K562 (cell line): ENCODE measurements around the gene PCDH19. TPM values are rescaled to one million over a fixed set of nuclear protein-coding genes. Genes with fewer than 3 reads are reported as not detected.

ENCODE experiments used
- ATAC-seq: fragments of 200-7000 bp; cut with Tn5 transposase; 3 replicates; pipeline ENCODE4 v1.9.1; 2020; ENCODE audit warnings: moderate library complexity
- BruUV-seq: library from RNA; stranded (reverse); fragments of 400-500 nt; replicated peaks from 2 replicates; lab custom pipeline; 2021; lab: Mats Ljungman, UMichigan
- CTCF ChIA-PET: fragments of 300-600 bp; formaldehyde crosslinking; extraction: SDS; loops from one replicate; lab custom pipeline; 2021; ENCODE audit warnings: low intra/inter-chr PET ratio; lab: Yijun Ruan, JAX
- POLR2A ChIA-PET: fragments of 300-600, 350-650 bp; sonication (Branson Sonifier 250); formaldehyde crosslinking; extraction: SDS; loops from one replicate; lab custom pipeline; 2021; ENCODE audit warnings: antibody characterized with exemption, inconsistent platforms; lab: Yijun Ruan, JAX
- DNase-seq, 4 experiments: peaks; one replicate each; pipeline versions ENCODE4 v3.0.0 to v3.0.0-alpha.2; 2011 to 2018; ENCODE audit warnings: low spot score in 3 of 4, mixed read lengths in 3 of 4; ENCODE audit errors: extremely low read depth in 1 of 4
- FAIRE-seq: peaks from 2 replicates; lab custom pipeline; 2011; peaks lifted over from hg19 to GRCh38; lab: Jason Lieb, UNC
- H2AFZ ChIP-seq: 2 replicates; pipeline ENCODE4 v1.6.0; 2011; ENCODE audit warnings: low read depth, low read length, control low read depth, inconsistent platforms
- H3K27ac ChIP-seq: fragments of 200-600 bp; 3 replicates; pipeline ENCODE4 v1.8.0; 2011; ENCODE audit warnings: low read depth, mild to moderate bottlenecking, control low read depth, inconsistent platforms, low read length, moderate library complexity, mixed read lengths; ENCODE audit errors: extremely low read depth
- H3K27me3 ChIP-seq, 2 experiments: fragments of 300-600 bp in 1 of 2; 2 replicates in 1 of 2; 3 replicates in 1 of 2; pipeline versions ENCODE4 v1.6.0 to v1.8.0; 2011; ENCODE audit warnings: inconsistent platforms in 2 of 2, low read length in 2 of 2, mild to moderate bottlenecking in 1 of 2, mixed read lengths in 1 of 2, moderate library complexity in 1 of 2; ENCODE audit not compliant: control insufficient read depth in 2 of 2, insufficient read depth in 2 of 2
- H3K36me3 ChIP-seq: fragments of 300-600 bp; 3 replicates; pipeline ENCODE4 v1.8.0; 2011; ENCODE audit warnings: mild to moderate bottlenecking, low read length, inconsistent platforms; ENCODE audit not compliant: control insufficient read depth, insufficient read depth
- H3K4me1 ChIP-seq, 2 experiments: fragments of 200-600 bp in 1 of 2; replicated peaks in 1 of 2; 2 replicates in 1 of 2; 3 replicates in 1 of 2; pipeline versions ENCODE4 v1.5.1 to v1.8.0; 2011; ENCODE audit warnings: inconsistent platforms in 2 of 2, low read length in 2 of 2, mild to moderate bottlenecking in 1 of 2, mixed read lengths in 1 of 2, moderate library complexity in 1 of 2; ENCODE audit not compliant: control insufficient read depth in 2 of 2, insufficient read depth in 2 of 2
- H3K4me2 ChIP-seq: 2 replicates; pipeline ENCODE4 v1.6.1; 2011; ENCODE audit warnings: low read length, control low read depth, inconsistent platforms, mixed read lengths; ENCODE audit not compliant: insufficient read depth
- H3K4me3 ChIP-seq: fragments of 200-600 bp; sonication (generic), shearing (Covaris generic); 2 replicates; pipeline ENCODE4 v1.5.1; 2016; ENCODE audit warnings: control low read depth, inconsistent platforms
- H3K79me2 ChIP-seq: fragments of 200-600 bp; 3 replicates; pipeline ENCODE4 v1.8.0; 2011; ENCODE audit warnings: low read length, inconsistent platforms; ENCODE audit not compliant: control insufficient read depth, insufficient read depth
- H3K9ac ChIP-seq, 2 experiments: 2 replicates each; pipeline versions ENCODE4 v1.6.0 to v1.6.1; 2011; ENCODE audit warnings: low read depth in 2 of 2, low read length in 2 of 2, control low read depth in 1 of 2, inconsistent platforms in 1 of 2, mild to moderate bottlenecking in 1 of 2, mixed read lengths in 1 of 2; ENCODE audit not compliant: insufficient read depth in 1 of 2
- H3K9me1 ChIP-seq: one replicate; pipeline ENCODE4 v1.6.0; 2011; ENCODE audit warnings: inconsistent platforms, mild to moderate bottlenecking, low read length, moderate library complexity; ENCODE audit not compliant: control insufficient read depth, insufficient read depth
- H3K9me3 ChIP-seq: replicated peaks from 2 replicates; pipeline ENCODE4 v1.5.1; 2011; ENCODE audit warnings: low read depth, low read length, inconsistent platforms; ENCODE audit not compliant: control insufficient read depth, insufficient read depth
- H4K20me1 ChIP-seq: replicated peaks from 2 replicates; pipeline ENCODE4 v1.6.1; 2011; ENCODE audit warnings: low read length, inconsistent platforms, mixed read lengths; ENCODE audit not compliant: control insufficient read depth, insufficient read depth
- ARID1B ChIP-seq: fragments of 450-650 bp; IDR thresholded peaks from 2 replicates; pipeline ENCODE4 v1.6.1; 2016; ENCODE audit warnings: antibody characterized with exemption, mild to moderate bottlenecking, inconsistent platforms
- ARID2 ChIP-seq: fragments of 450-650 bp; IDR thresholded peaks from 2 replicates; pipeline ENCODE4 v1.6.1; 2017; ENCODE audit warnings: antibody characterized with exemption, mild to moderate bottlenecking
- BCOR ChIP-seq: fragments of 450-650 bp; IDR thresholded peaks from 2 replicates; pipeline ENCODE4 v1.6.1; 2016
- CBX8 ChIP-seq: fragments of 200-600 bp; sonication (generic); IDR thresholded peaks from 2 replicates; pipeline ENCODE4 v1.6.1; 2012; ENCODE audit warnings: borderline replicate concordance, mixed run types, low read depth, mild to moderate bottlenecking, moderate library complexity, mixed read lengths, low read length, control low read depth, inconsistent platforms; ENCODE audit not compliant: poor library complexity, severe bottlenecking; ENCODE audit errors: extremely low read depth
- CEBPG ChIP-seq, 3 experiments: fragments of 200-800 bp in 1 of 3; sonication (Bioruptor generic) in 1 of 3; sonication (generic) in 1 of 3; formaldehyde crosslinking in 1 of 3; IDR thresholded peaks in 2 of 3; conservative IDR thresholded peaks in 1 of 3; 2 replicates each; pipeline versions ENCODE4 v1.6.1 to v1.8.0; 2016 to 2022; ENCODE audit warnings: missing compliant biosample characterization in 2 of 3, missing genetic modification characterization in 2 of 3, mild to moderate bottlenecking in 1 of 3, missing genetic modification reagents in 1 of 3
- CHD4 ChIP-seq: fragments of 200-600 bp; sonication (generic); IDR thresholded peaks from 3 replicates; pipeline ENCODE4 v1.6.1; 2012; ENCODE audit warnings: low read depth, mild to moderate bottlenecking, mixed read lengths, low read length, inconsistent platforms; ENCODE audit not compliant: insufficient read depth, insufficient replicate concordance, poor library complexity, severe bottlenecking
- DPF2 ChIP-seq: fragments of 450-650 bp; IDR thresholded peaks from 2 replicates; pipeline ENCODE4 v1.6.1; 2016
- ELF2 ChIP-seq: fragments of 250-450 bp; sonication (Bioruptor Pico); IDR thresholded peaks from 2 replicates; pipeline ENCODE4 v1.5.0; 2021; ENCODE audit warnings: mild to moderate bottlenecking
- HMGXB4 ChIP-seq: sonication (generic); formaldehyde crosslinking; IDR thresholded peaks from 2 replicates; pipeline ENCODE4 v1.8.1; 2023; ENCODE audit warnings: mild to moderate bottlenecking, missing genetic modification reagents
- LEF1 ChIP-seq: fragments of 450-650 bp; IDR thresholded peaks from 2 replicates; pipeline ENCODE4 v1.6.1; 2016; ENCODE audit warnings: mild to moderate bottlenecking
- MEIS2 ChIP-seq: fragments of 450-650 bp; IDR thresholded peaks from 2 replicates; pipeline ENCODE4 v1.6.1; 2014; ENCODE audit warnings: mild to moderate bottlenecking; ENCODE audit not compliant: partially characterized antibody
- PRPF4 ChIP-seq: fragments of 200-400 bp; formaldehyde crosslinking; IDR thresholded peaks from one replicate; pipeline ENCODE4 v1.6.1; 2017; ENCODE audit warnings: low read length, low read depth, mild to moderate bottlenecking; ENCODE audit not compliant: insufficient read depth, poor library complexity, severe bottlenecking
- RBM15 ChIP-seq: fragments of 200-400 bp; formaldehyde crosslinking; IDR thresholded peaks from 2 replicates; pipeline ENCODE4 v1.6.1; 2018; ENCODE audit warnings: mild to moderate bottlenecking, low read length, moderate library complexity; ENCODE audit not compliant: insufficient read depth
- TRIM28 ChIP-seq: fragments of 450-650 bp; IDR thresholded peaks from 2 replicates; pipeline ENCODE4 v1.6.1; 2017
- WHSC1 ChIP-seq: IDR thresholded peaks from one replicate; pipeline ENCODE4 v1.6.1; 2012; ENCODE audit warnings: low read length, control low read depth, inconsistent platforms
- ZBED1 ChIP-seq: IDR thresholded peaks from 2 replicates; pipeline ENCODE4 v1.6.1; 2014
- ZBTB12 ChIP-seq: fragments of 250-450 bp; sonication (Bioruptor Pico); IDR thresholded peaks from 2 replicates; pipeline ENCODE4 v1.4.0; 2020
- ZFPM2 ChIP-seq: fragments of 250-450 bp; sonication (Bioruptor Pico); IDR thresholded peaks from 2 replicates; pipeline ENCODE4 v1.5.1; 2022; ENCODE audit warnings: mild to moderate bottlenecking
- in situ Hi-C: fragments of 300-500 bp; cut with MboI; formaldehyde crosslinking; loops from 4 replicates; pipeline ENCODE4 v1.15.0; 2018; ENCODE audit warnings: inconsistent platforms, mixed read lengths
- intact Hi-C: fragments of 100-400 bp; cut with micrococcal nuclease; formaldehyde crosslinking; loops from 2 replicates; pipeline ENCODE4 v1.14.2; 2022
- polyA plus RNA-seq, 8 experiments: library from polyadenylated mRNA; depleted of rRNA in 4 of 8; stranded (reverse) in 5 of 8; unstranded in 3 of 8; fragments of >200 nt; fragmentation: Nextera tagmentation in 2 of 8; fragmentation: Illumina TruSeq in 1 of 8; extraction: Ambion mirVana in 2 of 8; extraction: Trizol in 1 of 8; gene quantifications; 2 replicates each; pipeline versions ENCODE4 v1.2.1 to v1.2.3, GENCODE V29; 2011 to 2014; ENCODE audit warnings: inconsistent platforms in 1 of 8, missing spikeins in 1 of 8
- total RNA-seq, 7 experiments: library from RNA; depleted of rRNA in 6 of 7; stranded (reverse); fragments of >200 nt in 6 of 7; fragmentation: Illumina TruSeq in 2 of 7; extraction: Trizol in 2 of 7; gene quantifications; 2 replicates each; pipeline versions ENCODE4 v1.2.1 to v1.2.3, GENCODE V29; 2011 to 2021; ENCODE audit warnings: low replicate concordance in 1 of 7

PCDH19 gene
- total and polyA plus RNA-seq, 9 of the 15 experiments (the other 6 are each of a cell fraction or from before 2014, with no cell fraction given) = not detected

GRCh38 chrX:100248885-100249493 lies 161.1 kb downstream of the PCDH19 start (continued):
- no peak for TF ChIP-seq BCOR
- no peak for TF ChIP-seq ARID2
- no peak for TF ChIP-seq LEF1
- no peak for TF ChIP-seq CBX8
- TF ChIP-seq HMGXB4 (CRISPR knock-in tag) = no peak
- TF ChIP-seq ZBED1 = no peak

- FAIRE-seq = no peak
- TF ChIP-seq CHD4 (no peak), RBM15 (no peak), CEBPG (CRISPR knock-in tag; IDR thresholded peaks at IDR 0.05) (no peak), CEBPG (tag; conservative IDR thresholded peaks at IDR 0.05 in 1 of 2, IDR thresholded peaks at IDR 0.05 in 1 of 2) (no peak), ARID1B (no peak), ZFPM2 (CRISPR knock-in tag) (no peak), TRIM28 (no peak), ZBTB12 (no peak), ELF2 (CRISPR knock-in tag) (no peak), DPF2 (no peak), WHSC1 (no peak), MEIS2 (no peak), PRPF4 (no peak)
These were observed 162.2 kb downstream of the PCDH19 start for GRCh38 chrX:100247826-100248225.

More at GRCh38 chrX:100247826-100248225, 162.2 kb downstream of the PCDH19 start:
- H3K9ac ChIP-seq = no peak overlapping the region
- no peaks in the 10 kb centered on the region for H4K20me1 ChIP-seq
- intact Hi-C loops = no loop called here
- H3K9me1 ChIP-seq = no peaks in the 10 kb centered on the region
- H3K27me3 ChIP-seq = no peaks in the 10 kb centered on the region
- ATAC-seq = no peak
- no peaks in the 10 kb centered on the region for H3K9me3 ChIP-seq
- in situ Hi-C loops = no loop called here
- H3K79me2 ChIP-seq = no peaks in the 10 kb centered on the region
- no peak overlapping the region for H3K4me3 ChIP-seq
- no peak for DNase-seq
- no peak overlapping the region for H3K27ac ChIP-seq
- no peaks in the 10 kb centered on the region for H3K4me1 ChIP-seq
- no TSS peak for BruUV-seq
- no peak overlapping the region for H3K4me2 ChIP-seq
- no peaks in the 10 kb centered on the region for H3K36me3 ChIP-seq
- ChIA-PET POLR2A (no interaction called here), CTCF (no interaction called here)
- H2AFZ ChIP-seq = no peak overlapping the region
